GM12801 (cell line): ENCODE results near the gene CDKN2B.

Experiments used
- TF ChIP-seq, protein P1 (sequence below): IDR thresholded peaks from one replicate; pipeline ENCODE4 v1.5.1; 2011; ENCODE audit warnings: control low read depth; ENCODE audit not compliant: insufficient read length; ENCODE audit errors: extremely low read depth

Gene CDKN2B

DNA sequence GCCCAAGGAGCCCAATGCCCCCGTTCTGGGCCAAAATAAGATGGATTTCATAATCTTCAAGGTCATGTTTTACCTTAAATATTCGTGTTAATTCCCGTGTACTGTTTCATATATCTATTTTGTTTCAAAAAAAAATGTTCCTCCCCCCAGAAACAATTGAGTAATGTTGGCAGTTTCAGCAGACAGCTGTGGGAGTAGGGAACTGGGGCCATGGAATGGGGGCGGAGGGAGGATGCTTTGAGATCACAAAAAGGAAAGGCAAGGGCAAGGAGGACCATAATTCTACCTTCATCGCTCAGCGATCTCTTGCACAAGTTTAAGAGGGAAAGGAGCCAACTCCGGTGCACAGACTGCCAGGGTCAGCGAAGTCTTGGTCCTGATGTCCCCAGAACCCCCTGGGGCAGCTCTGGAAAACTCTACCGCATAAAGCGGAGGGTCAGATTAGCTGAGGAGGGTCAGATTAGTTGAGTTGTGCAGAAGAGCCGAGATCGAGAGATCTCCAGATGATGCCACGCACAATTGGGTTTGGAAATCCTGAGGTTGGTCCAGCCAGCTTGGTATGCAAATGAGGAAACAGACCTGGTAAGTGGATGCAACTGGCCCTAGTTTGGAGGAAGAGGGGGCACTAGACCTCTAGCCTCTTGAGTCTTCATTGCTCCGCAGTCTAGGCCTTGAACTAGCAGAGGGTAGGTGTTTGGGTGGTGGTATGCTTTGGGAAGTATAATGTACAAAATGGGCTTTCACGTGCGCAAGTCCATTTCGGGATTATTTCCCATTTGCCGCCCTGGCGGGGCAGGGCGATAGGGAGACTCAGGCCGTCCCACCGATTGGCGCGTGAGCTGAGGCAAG lies 38.9 kb downstream of the CDKN2B start:
- TF ChIP-seq, protein P1, sequence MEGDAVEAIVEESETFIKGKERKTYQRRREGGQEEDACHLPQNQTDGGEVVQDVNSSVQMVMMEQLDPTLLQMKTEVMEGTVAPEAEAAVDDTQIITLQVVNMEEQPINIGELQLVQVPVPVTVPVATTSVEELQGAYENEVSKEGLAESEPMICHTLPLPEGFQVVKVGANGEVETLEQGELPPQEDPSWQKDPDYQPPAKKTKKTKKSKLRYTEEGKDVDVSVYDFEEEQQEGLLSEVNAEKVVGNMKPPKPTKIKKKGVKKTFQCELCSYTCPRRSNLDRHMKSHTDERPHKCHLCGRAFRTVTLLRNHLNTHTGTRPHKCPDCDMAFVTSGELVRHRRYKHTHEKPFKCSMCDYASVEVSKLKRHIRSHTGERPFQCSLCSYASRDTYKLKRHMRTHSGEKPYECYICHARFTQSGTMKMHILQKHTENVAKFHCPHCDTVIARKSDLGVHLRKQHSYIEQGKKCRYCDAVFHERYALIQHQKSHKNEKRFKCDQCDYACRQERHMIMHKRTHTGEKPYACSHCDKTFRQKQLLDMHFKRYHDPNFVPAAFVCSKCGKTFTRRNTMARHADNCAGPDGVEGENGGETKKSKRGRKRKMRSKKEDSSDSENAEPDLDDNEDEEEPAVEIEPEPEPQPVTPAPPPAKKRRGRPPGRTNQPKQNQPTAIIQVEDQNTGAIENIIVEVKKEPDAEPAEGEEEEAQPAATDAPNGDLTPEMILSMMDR, result no peak

DNA sequence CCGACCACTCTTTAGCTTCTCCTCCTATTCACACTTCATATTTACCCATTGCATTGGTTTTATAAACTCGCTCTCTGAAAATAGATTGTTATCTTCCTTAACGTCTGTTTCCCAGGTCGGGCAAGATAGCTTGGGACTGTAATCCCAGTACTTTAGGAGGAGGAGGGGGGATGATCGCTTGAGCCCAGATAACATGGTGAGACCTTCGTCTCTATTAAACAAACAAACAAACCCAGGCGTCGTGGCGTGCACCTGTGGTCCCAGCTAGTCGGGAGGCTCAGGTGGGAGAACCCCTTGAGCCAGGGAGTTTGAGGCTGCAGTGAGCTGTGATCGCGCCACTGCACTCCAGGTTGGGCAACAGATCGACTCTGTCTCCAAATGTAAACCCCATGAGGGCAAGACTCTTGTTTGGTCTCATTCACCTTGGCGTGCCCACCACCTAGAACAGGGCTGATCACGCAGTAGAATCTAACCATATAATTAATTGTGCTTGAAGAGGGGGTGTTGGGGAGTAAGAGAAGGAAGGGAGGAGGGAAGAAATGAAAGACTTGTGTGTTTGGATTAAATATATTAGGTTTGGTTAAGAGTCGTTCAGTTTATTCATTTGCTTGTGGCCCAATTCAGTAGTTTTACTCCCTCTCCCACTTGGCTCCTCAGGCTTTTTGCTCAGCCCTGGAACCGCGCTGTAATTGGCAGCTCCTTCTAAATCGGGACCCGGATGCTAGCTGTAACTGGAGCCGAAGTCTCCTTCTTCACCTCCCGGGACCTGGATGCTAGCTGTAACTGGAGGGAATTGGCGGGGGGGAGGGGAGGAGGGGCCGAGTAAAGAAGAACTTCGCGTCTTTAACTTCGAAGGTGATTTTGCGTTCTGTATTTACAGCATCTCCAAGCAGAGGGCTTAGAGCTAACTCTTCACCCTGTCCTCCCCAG lies 39.8 kb downstream of the CDKN2B start:
- TF ChIP-seq, protein P1, result no peak

DNA sequence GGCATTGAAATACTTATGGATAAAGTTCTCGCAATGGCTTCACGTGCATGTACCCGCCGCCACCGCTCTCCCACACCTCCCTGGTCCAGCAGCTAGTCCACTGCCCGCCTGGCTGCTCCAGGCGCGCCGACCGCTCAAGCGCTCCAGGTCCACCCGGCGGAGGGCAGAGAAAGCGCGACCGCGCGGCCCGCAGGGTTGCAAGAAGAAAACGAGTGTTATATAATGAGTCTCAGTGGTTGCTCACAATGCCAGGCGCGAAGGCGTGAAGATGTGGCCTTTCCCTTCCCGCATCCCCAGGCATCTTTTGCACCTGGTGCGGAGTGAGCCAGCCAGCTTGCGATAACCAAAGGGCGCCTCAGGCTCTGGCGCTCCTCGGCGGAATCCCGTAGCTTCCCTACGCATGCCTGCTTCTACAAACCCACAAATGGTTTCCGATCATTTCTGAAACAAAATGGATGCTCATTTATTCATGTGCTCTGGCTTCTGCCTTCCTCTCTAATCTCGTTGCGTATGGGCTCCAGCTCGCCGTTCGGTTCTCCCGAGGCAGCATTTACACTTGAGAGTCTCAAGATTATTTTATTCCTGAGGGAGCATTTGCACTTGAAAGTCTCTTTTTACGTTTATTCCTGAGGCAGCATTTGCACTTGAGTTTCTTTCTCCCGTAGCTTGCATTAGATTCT lies 40.6 kb downstream of the CDKN2B start:
- TF ChIP-seq, protein P1, result no peak

- TF ChIP-seq, protein P1, result no peak
Observed at GRCh38 chr9:21967702-21968101, 41.4 kb downstream of the CDKN2B start.

DNA sequence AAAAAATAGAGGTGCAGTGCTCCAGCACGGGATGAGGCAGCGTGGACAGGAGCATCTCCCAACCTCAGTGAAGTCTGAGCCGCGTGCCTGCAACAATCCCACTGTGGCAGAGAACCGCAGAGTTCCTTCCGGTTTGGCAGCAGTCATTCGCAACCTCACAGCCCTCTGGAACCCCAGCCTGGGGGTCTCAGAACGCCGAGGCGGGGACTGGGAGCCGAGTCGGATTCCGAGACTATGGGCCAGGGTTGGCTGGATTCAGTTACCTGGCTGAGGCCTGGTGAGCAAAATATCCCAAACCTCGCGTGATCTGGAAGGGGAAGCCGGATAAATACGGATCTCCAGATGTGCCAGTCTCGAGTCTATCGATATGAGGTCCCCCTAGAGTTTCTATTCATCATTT lies 41.9 kb downstream of the CDKN2B start:
- TF ChIP-seq, protein P1, result no peak

DNA sequence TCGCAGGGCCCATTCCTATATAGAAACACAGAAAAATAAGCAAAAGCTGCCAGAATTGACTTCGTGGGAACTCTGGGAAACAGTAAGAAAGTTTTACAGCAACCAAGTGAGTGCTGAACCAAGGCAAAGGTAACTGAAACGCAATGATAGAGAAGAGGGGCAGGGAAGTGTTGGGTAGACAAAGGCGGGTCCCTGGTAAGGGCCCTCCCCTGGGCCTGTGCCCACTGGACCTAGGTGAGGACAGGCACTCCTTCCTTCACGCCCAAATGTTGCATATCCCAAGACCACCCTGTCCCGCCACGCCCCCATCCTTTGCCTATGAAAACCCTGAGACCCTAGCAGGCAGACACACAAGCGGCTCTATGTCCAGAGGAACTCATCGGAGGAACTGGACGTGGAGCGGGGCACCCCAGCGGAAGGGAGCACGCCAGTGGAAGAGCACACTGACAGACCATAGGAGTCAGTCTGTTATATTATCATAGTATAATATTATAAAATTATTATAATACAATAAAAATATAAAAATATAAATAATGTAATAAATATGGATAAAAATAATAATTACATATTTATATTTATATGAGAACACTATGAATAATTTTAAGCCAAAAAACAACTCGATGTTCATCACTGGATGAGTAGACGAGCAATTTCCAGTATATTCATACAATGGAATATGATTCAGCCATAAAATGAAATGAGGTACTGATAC lies 42.8 kb downstream of the CDKN2B start:
- TF ChIP-seq, protein P1, result no peak
